GM19452 (cell line): Measurements from ENCODE around the gene SH3GLB1.
A peak's percentile ranks its signal among the peaks of the same experiment; 100 is the strongest.
"Not testable (repeated sequence)": the region's sequence is repeated elsewhere in the genome, so short reads cannot be mapped to it uniquely, and the experiment has no call there.

Source experiments
- ATAC-seq: cut with Tn5 transposase; IDR thresholded peaks from one replicate; pipeline ENCODE4 v1.9.1; 2021; ENCODE audit not compliant: unreplicated experiment

The SH3GLB1 gene

GRCh38 chr1:86704458-86704971 lies at the start of gene SH3GLB1:
Gene SH3GLB1, plus strand, starts transcription at chr1:86704576. Its CDS starts 324 bp downstream, at chr1:86704900.
- peak; percentile 87 for ATAC-seq

- ATAC-seq: not testable (repeated sequence)
Measured at GRCh38 chr1:86658381-86658780, 46.0 kb upstream of the SH3GLB1 start.

- ATAC-seq: no peak
Measured at GRCh38 chr1:86666368-86666767, 38.0 kb upstream of the SH3GLB1 start.

GRCh38 chr1:86687595-86687994 lies 16.8 kb upstream of the SH3GLB1 start:
- ATAC-seq: no peak

- no peak for ATAC-seq
Measured at GRCh38 chr1:86692641-86693040, 11.7 kb upstream of the SH3GLB1 start.

GRCh38 chr1:86695400-86695799 lies 9.0 kb upstream of the SH3GLB1 start:
- no peak for ATAC-seq

GRCh38 chr1:86696522-86696921 lies 7.9 kb upstream of the SH3GLB1 start:
- no peak for ATAC-seq

- no peak for ATAC-seq
Measured at GRCh38 chr1:86699186-86699585, 5.2 kb upstream of the SH3GLB1 start.

GRCh38 chr1:86701731-86702130 lies 2.6 kb upstream of the SH3GLB1 start:
- no peak for ATAC-seq

GRCh38 chr1:86702954-86703494 lies 1.4 kb upstream of the SH3GLB1 start:
- not testable (repeated sequence) for ATAC-seq

- ATAC-seq: peak; percentile 42
Measured at GRCh38 chr1:86703696-86704457, 499 bp upstream of the SH3GLB1 start.

GRCh38 chr1:86704972-86705664 lies 742 bp downstream of the SH3GLB1 start:
- peak; percentile 29 for ATAC-seq

- no peak for ATAC-seq
Measured at GRCh38 chr1:86705665-86705985, 1.2 kb downstream of the SH3GLB1 start.

- ATAC-seq: no peak
Measured at GRCh38 chr1:86706018-86706635, 1.8 kb downstream of the SH3GLB1 start.

- ATAC-seq: no peak
Measured at GRCh38 chr1:86708920-86709319, 4.5 kb downstream of the SH3GLB1 start.

- no peak for ATAC-seq
Measured at GRCh38 chr1:86712088-86712860, 7.9 kb downstream of the SH3GLB1 start.

GRCh38 chr1:86713477-86713876 lies 9.1 kb downstream of the SH3GLB1 start:
- ATAC-seq: no peak

- ATAC-seq: no peak
Measured at GRCh38 chr1:86714159-86714558, 9.8 kb downstream of the SH3GLB1 start.

- no peak for ATAC-seq
Measured at GRCh38 chr1:86714561-86715244, 10.3 kb downstream of the SH3GLB1 start.

GRCh38 chr1:86718786-86719185 lies 14.4 kb downstream of the SH3GLB1 start:
- no peak for ATAC-seq
